Hepatic stellate cell (primary cell): ENCODE measurements around the gene CHST2.
"Not testable (repeated sequence)": the region's sequence is repeated elsewhere in the genome, so short reads cannot be mapped to it uniquely, and the experiment has no call there.

Experiments used
- DNase-seq: peaks from one replicate; pipeline ENCODE4 v3.0.0; 2011; ENCODE audit warnings: low spot score

The CHST2 gene, protein sequence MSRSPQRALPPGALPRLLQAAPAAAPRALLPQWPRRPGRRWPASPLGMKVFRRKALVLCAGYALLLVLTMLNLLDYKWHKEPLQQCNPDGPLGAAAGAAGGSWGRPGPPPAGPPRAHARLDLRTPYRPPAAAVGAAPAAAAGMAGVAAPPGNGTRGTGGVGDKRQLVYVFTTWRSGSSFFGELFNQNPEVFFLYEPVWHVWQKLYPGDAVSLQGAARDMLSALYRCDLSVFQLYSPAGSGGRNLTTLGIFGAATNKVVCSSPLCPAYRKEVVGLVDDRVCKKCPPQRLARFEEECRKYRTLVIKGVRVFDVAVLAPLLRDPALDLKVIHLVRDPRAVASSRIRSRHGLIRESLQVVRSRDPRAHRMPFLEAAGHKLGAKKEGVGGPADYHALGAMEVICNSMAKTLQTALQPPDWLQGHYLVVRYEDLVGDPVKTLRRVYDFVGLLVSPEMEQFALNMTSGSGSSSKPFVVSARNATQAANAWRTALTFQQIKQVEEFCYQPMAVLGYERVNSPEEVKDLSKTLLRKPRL

DNA sequence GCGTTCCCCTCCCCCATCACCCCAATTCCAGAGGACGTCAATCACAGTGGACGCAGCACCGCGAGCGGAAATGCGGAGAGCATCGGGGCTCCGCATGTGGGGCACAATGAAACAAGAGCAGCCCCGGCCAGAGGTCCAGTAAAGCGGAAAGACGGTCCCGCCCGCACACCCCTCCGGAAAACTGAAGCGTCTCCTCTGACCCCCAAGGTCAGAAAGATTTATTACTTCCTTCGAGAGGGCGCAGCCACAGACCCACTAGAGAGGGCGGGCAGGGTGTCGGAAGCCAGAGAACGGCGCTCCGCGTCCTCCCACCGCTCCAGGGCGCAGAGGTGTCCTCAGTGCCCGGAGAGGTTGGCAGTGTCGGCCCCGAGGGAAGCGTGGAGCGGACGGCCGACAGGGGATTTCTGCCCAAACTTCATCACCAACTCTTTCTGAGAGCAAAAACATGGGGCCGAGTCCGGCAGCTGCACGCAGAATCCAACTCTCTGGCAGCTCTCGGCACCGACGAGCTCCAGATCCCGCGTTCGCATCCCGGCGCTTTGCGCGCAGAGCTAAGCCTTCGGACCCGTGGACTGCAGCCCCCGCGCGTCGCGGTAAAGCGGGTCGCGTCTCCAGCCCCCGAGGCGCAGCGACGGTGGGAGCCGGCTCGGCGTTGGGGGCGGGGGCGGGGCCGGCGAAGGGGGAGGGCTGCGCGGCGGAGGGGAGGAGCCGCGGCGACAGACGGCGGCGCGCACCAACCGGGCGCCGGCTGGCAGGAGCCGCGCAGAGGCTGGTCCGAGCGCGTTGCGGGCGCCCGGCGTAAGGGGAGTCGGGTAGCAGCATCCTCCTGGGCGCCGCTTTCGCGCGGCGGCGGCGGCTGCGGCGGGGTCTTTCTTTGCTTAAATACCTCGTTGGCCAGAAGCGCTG, at the start of gene CHST2:
Gene CHST2 (plus strand): TSS at position 763 of the 906 bp plus-strand sequence. CDS start 1,046 bp downstream, outside the sequence.
- DNase-seq = peak; percentile 94

DNA sequence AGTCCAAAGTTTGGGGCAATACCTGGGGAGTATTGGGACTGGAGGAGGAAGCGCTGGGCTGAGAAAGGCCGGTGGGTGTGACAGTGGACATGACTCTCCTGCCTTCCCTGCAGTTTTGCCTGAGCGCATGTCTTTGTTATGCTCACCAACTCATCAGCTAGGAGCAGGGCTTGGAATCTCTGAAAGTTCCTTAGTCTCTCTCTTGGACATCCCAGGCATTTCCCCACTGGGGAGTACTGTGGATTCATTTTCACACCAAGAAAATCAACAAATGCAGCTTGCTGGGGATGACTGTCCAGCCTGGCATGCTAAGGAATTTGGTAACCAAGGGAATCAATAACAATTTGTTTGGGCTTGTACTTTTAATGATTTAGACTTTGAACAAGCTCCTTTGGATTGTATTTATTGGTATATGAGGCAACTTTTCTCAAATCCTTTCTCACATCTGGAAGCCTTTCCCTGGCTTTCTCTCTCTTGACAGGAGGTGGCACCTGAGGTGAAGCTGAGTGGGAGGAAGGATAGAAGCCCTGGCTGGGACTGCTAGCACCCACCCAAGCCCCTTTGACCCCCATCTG, 48.5 kb upstream of the CHST2 start:
- peak; percentile 87 for DNase-seq

DNA sequence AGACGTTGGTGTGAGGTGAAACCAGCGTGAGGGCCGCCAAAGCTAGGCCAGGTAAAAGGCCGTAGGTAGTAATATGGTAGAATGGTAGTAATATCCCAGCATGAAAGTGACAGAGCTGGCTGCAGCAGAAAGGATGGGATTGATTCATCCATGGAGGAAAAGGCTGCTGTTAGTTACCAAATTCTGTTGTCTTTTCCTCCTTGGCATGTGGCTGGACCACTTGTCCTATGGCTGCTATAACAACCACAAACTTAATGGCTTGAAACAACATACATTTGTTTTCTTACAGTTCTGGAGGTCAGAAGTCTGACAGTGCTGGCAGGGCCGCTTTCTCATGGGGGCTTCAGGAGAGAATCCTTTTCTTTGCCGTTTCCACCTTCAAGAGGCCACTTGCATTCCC, 47.8 kb upstream of the CHST2 start:
- no peak for DNase-seq

DNA sequence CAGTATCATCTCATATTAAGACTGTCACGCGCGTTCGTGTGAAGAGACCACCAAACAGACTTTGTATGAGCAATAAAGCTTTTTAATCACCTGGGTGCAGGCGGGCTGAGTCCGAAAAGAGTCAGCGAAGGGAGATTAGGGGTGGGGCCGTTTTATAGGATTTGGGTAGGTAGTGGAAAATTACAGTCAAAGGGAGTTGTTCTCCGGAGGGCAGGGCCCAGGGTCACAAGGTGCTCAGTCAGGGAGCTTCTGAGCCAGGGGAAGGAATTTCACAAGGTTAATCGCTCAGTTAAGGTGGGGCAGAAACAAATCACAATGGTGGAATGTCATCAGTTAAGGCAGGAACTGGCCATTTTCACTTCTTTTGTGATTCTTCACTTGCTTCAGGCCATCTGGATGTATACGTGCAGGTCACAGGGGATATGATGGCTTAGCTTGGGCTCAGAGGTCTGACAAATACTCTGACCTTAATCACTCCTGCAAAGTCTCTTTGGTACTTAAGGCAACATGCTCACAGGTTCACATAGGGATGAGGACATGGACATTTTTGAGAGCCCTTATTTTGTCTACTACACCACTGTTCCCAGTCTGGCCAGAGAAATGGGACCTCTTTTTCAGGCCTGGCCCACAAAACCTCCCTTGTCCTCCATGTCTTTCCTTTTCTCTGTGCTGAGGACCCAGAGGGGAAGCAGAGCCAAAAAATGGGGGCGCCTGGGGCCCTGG, 47.1 kb upstream of the CHST2 start:
- DNase-seq = not testable (repeated sequence)

DNA sequence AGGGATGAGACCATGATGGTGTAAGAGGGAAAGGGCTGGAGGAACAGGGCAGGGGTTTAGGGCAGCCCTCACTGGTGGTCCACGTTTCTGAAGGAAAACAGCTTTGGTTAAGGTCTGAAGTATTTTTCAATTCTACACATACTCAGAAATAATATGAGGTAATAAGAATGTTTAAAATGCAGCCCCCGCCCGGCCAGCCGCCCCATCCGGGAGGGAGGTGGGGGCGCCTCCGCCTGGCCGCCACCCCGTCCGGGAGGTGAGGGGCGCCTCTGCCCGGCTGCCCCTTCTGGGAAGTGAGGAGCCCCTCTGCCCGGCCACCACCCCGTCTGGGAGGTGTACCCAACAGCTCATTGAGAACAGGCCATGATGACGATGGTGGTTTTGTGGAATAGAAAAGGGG, 46.0 kb upstream of the CHST2 start:
- DNase-seq = not testable (repeated sequence)

DNA sequence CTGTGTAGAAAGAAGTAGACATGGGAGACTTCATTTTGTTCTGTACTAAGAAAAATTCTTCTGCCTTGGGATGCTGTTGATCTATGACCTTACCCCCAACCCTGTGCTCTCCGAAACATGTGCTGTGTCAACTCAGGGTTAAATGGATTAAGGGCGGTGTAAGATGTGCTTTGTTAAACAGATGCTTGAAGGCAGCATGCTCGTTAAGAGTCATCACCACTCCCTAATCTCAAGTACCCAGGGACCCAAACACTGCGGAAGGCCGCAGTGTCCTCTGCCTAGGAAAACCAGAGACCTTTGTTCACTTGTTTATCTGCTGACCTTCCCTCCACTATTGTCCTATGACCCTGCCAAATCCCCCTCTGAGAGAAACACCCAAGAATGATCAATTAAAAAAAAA, 45.6 kb upstream of the CHST2 start:
- DNase-seq = not testable (repeated sequence)

DNA sequence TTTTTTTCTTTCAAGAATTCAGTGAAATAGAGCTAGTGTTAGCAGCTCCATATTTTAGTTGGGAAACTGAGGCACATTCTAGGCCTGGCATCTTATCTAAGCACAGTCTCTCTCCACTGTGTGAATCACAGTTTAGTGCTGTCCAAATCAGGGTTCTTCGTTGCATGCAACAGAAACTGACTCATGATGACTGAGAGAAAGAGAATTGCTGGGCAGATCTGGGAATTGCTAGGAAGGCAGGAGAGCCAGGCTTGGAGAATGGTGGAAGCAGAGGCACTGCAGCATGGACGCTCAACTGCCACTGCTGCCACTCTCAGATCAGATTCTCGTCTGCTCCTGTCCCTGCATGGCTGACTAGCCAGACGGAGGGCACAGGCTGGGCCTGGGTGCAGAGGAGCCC, 40.7 kb upstream of the CHST2 start:
- DNase-seq = peak; percentile 75

DNA sequence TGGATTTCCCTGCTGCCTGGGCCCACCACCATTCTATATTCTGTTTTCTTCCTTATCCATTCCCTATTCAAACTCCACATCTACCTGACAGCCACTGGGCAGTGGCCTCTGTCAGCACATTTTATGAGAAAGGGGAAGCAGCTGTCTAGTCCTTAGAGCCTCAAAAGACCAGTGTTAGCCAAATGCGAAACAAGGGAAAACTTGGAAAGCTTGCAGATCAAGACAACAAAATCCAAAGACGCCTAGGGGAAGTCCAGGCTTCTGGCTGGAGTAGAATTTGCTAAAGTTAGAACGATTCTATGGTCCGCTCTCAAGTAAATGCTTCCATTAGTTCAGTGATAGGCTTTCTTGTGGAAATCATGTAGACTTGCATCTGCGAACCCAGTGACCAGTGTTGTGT, 39.4 kb upstream of the CHST2 start:
- no peak for DNase-seq

DNA sequence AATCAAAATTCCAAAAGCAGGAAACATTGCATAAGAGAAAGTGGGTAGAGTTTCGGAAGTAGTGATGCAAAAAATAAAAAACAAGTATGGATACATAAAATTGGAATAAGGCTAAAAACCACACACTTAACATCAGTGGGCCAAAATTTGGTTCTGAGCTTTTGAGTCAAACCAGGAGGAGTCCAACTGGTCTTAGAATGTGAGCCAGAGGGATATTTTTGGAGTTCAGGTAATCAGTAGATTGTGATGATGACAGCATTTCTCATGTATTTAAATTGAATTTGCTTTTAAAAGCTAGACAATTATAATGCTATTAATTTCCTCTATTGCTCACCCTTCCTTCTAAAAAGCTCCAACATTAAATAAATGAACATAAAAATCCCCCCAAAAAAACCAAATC, 38.2 kb upstream of the CHST2 start:
- no peak for DNase-seq

DNA sequence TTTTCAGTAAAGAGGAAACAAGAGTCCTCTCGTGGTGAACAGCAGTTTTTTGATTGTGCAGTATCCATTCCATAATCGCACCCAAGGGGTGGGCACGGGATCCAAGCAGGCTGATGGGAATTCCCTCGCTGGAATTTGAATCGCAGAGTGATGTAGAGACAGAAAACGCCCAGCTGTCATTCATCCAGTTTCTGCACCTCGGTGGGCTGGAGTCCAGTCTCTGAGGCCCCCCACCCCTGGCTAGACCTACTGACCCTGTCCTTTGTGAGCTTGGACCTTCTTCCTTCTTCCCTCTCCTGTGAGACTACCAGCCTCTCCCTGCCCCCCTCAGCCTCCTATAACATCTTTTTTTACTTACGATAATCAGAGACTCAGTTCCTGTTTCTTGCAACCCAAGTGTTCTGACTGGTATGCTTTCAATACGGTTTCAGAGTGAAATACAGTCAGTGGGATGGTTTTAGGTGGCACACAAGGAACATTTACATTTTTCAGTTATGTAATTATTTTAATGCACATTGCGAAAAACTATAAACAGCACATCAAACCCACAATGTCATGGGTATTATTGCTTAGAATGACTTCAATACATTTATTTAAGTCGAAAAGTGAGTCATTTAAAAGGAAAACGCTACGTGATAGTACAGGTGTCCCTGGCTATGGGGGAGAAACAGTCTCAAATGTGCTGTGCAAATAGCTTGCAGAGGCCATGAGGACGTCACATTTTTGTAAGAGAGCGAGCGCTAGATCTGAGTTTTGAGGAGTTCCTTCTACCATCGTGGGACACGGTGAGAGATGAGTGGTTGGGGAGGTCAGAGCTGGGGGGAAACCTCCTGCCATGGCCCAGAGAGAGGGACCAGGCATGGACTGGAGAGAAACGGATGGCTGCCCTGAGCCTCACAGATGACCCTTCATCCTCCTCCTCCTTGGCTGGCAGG, 37.5 kb upstream of the CHST2 start:
- no peak for DNase-seq

DNA sequence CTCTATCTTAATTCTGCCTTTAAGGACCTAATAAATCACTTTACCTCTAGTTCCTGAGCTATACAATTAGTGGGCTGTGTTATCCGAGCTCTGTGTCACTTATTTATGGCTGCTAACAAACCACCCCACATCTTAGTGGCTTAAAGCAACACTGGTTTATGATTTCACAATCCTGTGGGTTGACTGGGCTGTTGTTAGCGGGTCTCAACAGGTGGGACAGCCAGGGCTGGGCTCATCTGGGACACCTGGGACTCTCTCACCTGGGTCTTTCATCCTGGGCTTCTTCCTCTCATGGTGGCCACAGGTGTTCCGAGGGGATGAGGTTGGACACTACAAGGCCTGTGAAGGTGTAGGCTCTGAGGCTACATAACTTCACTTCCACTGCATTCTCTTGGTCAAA, 35.8 kb upstream of the CHST2 start:
- no peak for DNase-seq

DNA sequence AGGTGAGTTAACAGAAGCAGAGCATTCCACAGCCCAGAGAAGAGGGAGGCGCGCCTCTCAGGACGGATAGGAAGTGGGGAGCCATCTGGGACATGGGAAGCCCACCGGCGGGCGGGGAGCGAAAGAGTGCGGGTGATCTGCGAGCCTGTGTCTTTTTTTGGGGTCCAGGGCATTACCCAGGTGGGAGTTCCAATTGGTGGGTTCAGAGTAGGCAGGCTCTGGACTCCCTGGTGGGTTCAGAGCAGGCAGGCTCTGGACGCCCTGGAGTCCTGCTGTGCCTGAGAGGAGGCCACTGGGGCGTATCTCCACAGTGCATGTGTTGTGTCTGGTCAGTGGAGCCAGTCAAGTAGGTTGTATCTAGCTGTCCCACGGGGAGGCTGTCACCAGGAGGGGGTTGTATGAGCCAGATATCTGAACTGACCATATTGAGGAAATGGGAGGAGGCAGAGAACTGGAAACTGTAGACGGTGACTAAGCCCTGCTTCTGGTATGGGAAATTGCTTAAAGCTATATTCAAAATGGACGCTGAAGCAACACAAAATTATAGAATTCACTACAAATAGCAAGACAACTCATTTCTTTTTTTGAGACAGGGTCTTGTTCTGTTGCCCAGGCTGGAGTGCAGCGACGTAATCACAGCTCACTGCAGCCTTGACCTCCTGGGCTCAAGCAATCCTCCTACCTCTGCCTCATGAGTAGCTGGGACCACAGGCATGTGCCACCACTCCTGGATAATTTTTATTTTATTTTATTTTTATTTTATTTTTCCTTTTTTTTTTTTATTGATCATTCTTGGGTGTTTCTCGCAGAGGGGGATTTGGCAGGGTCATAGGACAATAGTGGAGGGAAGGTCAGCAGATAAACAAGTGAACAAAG, 34.5 kb upstream of the CHST2 start:
- DNase-seq = peak; percentile 68

DNA sequence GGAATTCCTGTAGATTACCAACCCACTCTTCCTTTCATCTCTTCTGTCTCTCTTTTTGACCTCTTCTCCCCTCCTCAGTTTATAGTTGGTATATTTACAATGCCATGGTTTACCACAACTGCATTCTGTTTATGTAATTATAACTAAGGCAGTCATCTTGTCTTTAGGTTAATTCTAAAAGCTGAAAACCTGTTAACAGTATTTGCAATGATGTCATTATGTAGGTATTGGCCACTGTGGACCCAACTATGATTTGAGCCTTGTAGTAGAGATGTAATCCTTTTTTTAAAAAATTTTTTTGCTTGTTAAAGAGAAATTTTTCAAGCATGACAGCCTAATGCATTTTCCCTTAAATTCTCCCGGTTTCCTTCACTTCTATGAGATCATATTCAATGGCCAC, 30.7 kb upstream of the CHST2 start:
- no peak for DNase-seq

DNA sequence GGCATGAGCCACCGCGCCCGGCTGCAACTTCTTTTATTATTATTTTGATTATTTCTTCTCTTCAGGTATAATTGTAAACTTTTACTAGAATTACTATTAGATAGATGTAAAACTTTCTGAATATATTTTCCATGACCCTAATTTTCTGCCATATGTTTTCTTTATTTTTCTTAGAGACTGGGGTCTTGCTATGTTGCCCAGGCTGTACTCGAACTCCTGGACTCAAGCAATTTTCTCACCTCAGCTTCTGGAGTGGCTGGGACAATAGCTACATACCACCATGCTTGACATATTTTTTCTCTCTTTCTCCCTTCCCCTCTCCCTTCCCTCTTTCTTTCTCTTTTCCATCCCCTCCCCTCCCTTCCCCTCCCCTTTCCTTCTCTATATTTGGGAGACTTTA, 29.6 kb upstream of the CHST2 start:
- no peak for DNase-seq

DNA sequence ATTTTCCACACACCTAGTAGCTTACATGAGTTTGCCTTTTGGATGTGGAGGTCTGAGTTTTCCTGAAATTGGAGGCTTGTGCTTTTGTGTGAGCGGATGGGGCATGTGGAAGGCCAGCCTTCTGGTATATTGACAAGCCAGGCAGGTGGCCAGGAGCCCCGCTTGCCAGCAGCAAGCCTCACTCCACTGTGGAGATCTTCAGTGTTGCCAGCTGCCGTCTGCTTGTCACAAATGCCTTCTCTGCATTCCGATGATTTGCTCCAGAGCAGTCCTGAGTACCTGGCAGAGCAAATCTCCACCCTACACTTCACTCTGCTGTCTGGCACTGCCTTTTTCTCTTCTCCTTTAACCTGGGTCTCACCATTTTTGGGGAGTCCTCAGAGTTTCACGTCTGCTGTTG, 29.1 kb upstream of the CHST2 start:
- no peak for DNase-seq

DNA sequence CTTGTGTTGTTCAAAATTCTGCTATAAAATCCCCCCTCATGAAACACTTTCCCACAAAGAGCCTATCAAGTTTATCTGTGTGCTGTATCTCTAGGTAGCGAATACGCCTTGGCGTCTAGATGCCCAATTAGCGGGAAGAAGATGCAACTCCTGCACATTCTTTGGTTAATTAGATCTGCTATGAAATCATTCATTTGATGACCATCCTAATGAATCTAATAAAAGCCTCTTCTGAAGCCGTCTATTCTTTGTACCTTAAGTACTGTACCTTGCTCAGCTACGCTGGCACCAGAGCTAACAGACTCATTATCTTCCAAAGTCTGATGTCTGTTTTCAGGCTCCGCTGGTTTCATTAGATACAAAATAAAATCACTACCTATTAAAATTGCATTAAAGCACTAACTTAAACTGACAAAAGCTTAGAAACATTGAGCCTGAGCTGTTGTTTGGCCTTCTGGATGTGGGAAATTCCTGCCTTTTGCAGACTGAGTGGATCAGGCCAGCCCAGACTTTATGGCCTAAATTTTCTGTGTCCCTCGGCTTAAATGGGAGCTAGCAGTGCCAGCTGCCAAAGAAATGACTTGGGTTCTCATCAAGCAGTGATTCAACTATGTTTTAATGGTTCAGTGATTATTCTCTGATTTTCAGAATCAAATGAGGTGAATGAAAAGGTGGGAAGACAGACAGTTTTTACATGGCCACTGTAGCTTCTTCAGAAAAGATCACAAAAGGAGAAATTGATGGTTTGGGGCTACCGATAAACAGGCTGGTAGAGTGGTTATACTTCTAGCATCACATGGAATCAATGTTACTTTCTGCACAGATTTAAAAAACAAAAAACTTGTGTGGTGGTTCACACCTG, 28.4 kb upstream of the CHST2 start:
- DNase-seq = no peak

DNA sequence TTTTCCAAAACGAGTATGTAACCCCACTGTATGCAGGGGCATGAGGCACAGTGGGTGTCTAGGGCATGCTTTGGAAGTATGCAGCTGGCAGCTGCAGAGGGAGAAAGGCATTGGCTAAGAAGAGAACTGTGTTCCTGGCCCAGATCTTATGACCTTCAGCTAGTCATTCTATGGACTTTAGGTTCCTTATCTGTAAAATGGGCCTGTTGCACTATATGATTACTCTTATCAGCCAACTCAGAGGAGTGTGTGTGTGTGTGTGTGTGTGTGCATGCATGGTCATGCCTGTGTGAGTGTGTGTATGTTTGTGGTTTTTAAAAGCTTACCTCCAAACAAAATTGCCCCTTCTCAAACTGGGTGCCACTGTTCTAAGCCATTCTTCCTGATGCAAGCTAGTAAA, 27.4 kb upstream of the CHST2 start:
- DNase-seq = no peak

DNA sequence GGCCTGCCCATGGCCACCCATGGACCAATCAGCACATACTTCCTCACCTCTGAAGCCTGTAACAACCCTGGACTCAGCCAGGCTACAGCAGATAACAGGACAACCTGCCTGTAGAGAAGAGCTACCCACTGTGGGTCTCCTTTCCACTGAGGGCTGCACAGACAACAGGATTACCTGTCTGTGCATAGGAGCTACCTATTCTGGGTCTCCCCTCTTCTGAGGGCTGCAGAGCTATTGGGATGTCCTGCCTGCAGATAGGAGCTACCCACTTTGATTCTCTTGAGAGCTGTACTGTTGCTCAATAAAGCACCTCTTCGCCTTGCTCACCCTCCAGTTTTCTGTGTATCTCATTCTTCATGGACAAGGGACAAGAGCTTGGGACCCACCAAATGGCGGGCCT, 23.8 kb upstream of the CHST2 start:
- DNase-seq = no peak
